ENCODE measurements around the gene TARS1.

TARS1 gene

GRCh38 chr5:33477816-33478215 is 37.1 kb downstream of the TARS1 start:
- no peak overlapping the region for H3K4me3 ChIP-seq (ENCODE audit: low read depth, low read length)
- ChIA-PET CTCF (interaction anchor here (0.5 to 1.4 kb wide), 3 partner anchors 41 to 1046 kb away, joined by 3 to 6 read pairs (median 4); no protein-coding TSS in a partner anchor), POLR2A (no interaction called here)
- H3K36me3 ChIP-seq (ENCODE audit: control insufficient read depth in 2 of 2, insufficient read depth in 1 of 2, low read length in 2 of 2), result peaks cover 2 to 43% of the 10 kb centered on the region in 2 experiments
- TF ChIP-seq YY2 (tag by site-specific recombination; IDR thresholded peaks at IDR 0.05) (no peak), EGR2 (tag by site-specific recombination; IDR thresholded peaks at IDR 0.05; ENCODE audit: low read depth) (0 out of 2 replicates have a peak, but pooled peaks have one; percentile 17)
- no peaks in the 10 kb centered on the region for H3K4me1 ChIP-seq (ENCODE audit: control insufficient read depth, insufficient read depth, low read length)
- no peak overlapping the region for H3K27ac ChIP-seq (ENCODE audit: extremely low read depth, low read depth, low read length)
- H3K9me3 ChIP-seq (ENCODE audit: control insufficient read depth, insufficient read depth, low read depth, low read length), result no peaks in the 10 kb centered on the region

GRCh38 chr5:33479311-33479710 is 38.5 kb downstream of the TARS1 start:
- Histone ChIP-seq H3K4me1 (ENCODE audit: control insufficient read depth, insufficient read depth, low read length) (no peaks in the 10 kb centered on the region), H3K27ac (ENCODE audit: extremely low read depth, low read depth, low read length) (no peak overlapping the region), H3K4me3 (ENCODE audit: low read depth, low read length) (no peak overlapping the region), H3K36me3 (ENCODE audit: control insufficient read depth in 2 of 2, insufficient read depth in 1 of 2, low read length in 2 of 2) (peaks cover 0 to 36% of the 10 kb centered on the region in 2 experiments; a peak in 2 of 3 replicates), H3K9me3 (ENCODE audit: control insufficient read depth, insufficient read depth, low read depth, low read length) (no peaks in the 10 kb centered on the region)
- TF ChIP-seq ZNF596 (tag by site-specific recombination; IDR thresholded peaks at IDR 0.05) (no peak), ZNF645 (tag by site-specific recombination; IDR thresholded peaks at IDR 0.05) (no peak), EGR2 (tag by site-specific recombination; IDR thresholded peaks at IDR 0.05; ENCODE audit: low read depth) (no peak)
- POLR2A ChIA-PET, result no interaction called here
- CTCF ChIA-PET, result interaction anchor here (1.4 kb wide), 1 partner anchor 456 kb away, joined by 6 read pairs; no protein-coding TSS in a partner anchor

GRCh38 chr5:33480876-33481275 is 40.1 kb downstream of the TARS1 start:
- TF ChIP-seq ZNF211 (tag by site-specific recombination; IDR thresholded peaks at IDR 0.05; ENCODE audit: low read depth), result no peak
- TF ChIP-seq ZNF514 (tag by site-specific recombination; IDR thresholded peaks at IDR 0.05), result no peak
- TF ChIP-seq WT1 (tag by site-specific recombination; IDR thresholded peaks at IDR 0.05), result no peak
- no peak for TF ChIP-seq ZSCAN23 (tag by site-specific recombination; IDR thresholded peaks at IDR 0.05)
- TF ChIP-seq YY1 (tag by site-specific recombination; IDR thresholded peaks at IDR 0.05), result no peak
- no peak overlapping the region for H3K4me3 ChIP-seq (ENCODE audit: low read depth, low read length)
- ChIA-PET POLR2A (no interaction called here), CTCF (no interaction called here)
- no peak overlapping the region for H3K27ac ChIP-seq (ENCODE audit: extremely low read depth, low read depth, low read length)
- no peaks in the 10 kb centered on the region for H3K9me3 ChIP-seq (ENCODE audit: control insufficient read depth, insufficient read depth, low read depth, low read length)
- H3K36me3 ChIP-seq (ENCODE audit: control insufficient read depth in 2 of 2, insufficient read depth in 1 of 2, low read length in 2 of 2), result peaks cover 0 to 20% of the 10 kb centered on the region in 2 experiments; a peak in 2 of 3 replicates
- H3K4me1 ChIP-seq (ENCODE audit: control insufficient read depth, insufficient read depth, low read length), result no peaks in the 10 kb centered on the region

- H3K9me3 ChIP-seq (ENCODE audit: control insufficient read depth, insufficient read depth, low read depth, low read length), result no peaks in the 10 kb centered on the region
- no peak for TF ChIP-seq ZNF37A (tag by site-specific recombination; IDR thresholded peaks at IDR 0.05)
- no peak for TF ChIP-seq SP7 (tag by site-specific recombination; IDR thresholded peaks at IDR 0.05)
- no peak for TF ChIP-seq ZNF768 (tag by site-specific recombination; IDR thresholded peaks at IDR 0.05)
- no peak for TF ChIP-seq ZNF777 (tag by site-specific recombination; IDR thresholded peaks at IDR 0.05; ENCODE audit: borderline replicate concordance)
- TF ChIP-seq PBX3 (CRISPR knock-in tag; IDR thresholded peaks at IDR 0.05), result no peak
- TF ChIP-seq ZNF398 (tag by site-specific recombination; IDR thresholded peaks at IDR 0.05), result no peak
- TF ChIP-seq ZBTB6 (tag by site-specific recombination; IDR thresholded peaks at IDR 0.05), result no peak
- no peak for TF ChIP-seq ZNF280D (tag by site-specific recombination; IDR thresholded peaks at IDR 0.05)
- no peak for TF ChIP-seq ZNF16 (tag by site-specific recombination; IDR thresholded peaks at IDR 0.05; ENCODE audit: low read depth)
- no peak for TF ChIP-seq KLF9 (tag by site-specific recombination; IDR thresholded peaks at IDR 0.05; ENCODE audit: low read depth)
- POLR2A ChIA-PET, result no interaction called here
- CTCF ChIA-PET, result interaction anchor here (1.0 kb wide), 1 partner anchor 30 kb away, joined by 3 read pairs; no protein-coding TSS in a partner anchor
- no peak overlapping the region for H3K4me3 ChIP-seq (ENCODE audit: low read depth, low read length)
- no peak overlapping the region for H3K27ac ChIP-seq (ENCODE audit: extremely low read depth, low read depth, low read length)
- H3K36me3 ChIP-seq (ENCODE audit: control insufficient read depth in 2 of 2, insufficient read depth in 1 of 2, low read length in 2 of 2), result peaks cover 0 to 9% of the 10 kb centered on the region in 2 experiments; a peak in 2 of 3 replicates
- H3K4me1 ChIP-seq (ENCODE audit: control insufficient read depth, insufficient read depth, low read length), result no peaks in the 10 kb centered on the region
Measured at GRCh38 chr5:33482335-33482734, 41.6 kb downstream of the TARS1 start.
